AG09309 (cell line): ENCODE results near the gene SCAMP1.

Experiments
- DNase-seq: peaks from one replicate; pipeline ENCODE4 v3.0.0-alpha.2; 2010; ENCODE audit warnings: low read depth
- H3K4me3 ChIP-seq: 2 replicates; pipeline ENCODE4 v1.5.1; 2011; ENCODE audit warnings: mild to moderate bottlenecking, low read depth, low read length, moderate library complexity; ENCODE audit not compliant: control insufficient read depth
- TF ChIP-seq, protein P1 (sequence below): IDR thresholded peaks from 2 replicates; pipeline ENCODE4 v1.5.1; 2011; ENCODE audit warnings: mild to moderate bottlenecking, low read depth, low read length, inconsistent platforms; ENCODE audit not compliant: insufficient read depth, control insufficient read depth; ENCODE audit errors: missing control alignments

SCAMP1 gene

DNA sequence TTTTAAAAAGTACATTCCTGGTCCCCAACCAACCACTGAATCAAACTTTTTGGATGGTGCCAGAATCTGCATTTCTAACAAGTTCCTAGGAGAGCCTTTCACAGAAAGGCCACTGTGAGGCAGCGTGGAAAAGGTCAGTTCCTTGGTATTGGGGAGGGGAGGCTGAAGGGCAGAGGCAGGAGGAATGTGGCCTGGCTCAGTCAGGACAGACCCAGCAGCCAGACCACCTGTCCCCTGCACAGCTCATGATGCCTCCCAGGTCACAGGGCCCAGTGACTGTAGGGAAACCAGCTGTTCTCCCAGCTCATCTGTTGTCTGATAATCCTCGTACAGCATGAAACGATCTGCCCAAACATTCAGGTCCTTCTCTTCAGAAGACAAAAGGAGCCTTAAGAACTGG, 155.3 kb downstream of the SCAMP1 start:
- DNase-seq = no peak
- H3K4me3 ChIP-seq = no peak overlapping the region
- TF ChIP-seq, protein P1, sequence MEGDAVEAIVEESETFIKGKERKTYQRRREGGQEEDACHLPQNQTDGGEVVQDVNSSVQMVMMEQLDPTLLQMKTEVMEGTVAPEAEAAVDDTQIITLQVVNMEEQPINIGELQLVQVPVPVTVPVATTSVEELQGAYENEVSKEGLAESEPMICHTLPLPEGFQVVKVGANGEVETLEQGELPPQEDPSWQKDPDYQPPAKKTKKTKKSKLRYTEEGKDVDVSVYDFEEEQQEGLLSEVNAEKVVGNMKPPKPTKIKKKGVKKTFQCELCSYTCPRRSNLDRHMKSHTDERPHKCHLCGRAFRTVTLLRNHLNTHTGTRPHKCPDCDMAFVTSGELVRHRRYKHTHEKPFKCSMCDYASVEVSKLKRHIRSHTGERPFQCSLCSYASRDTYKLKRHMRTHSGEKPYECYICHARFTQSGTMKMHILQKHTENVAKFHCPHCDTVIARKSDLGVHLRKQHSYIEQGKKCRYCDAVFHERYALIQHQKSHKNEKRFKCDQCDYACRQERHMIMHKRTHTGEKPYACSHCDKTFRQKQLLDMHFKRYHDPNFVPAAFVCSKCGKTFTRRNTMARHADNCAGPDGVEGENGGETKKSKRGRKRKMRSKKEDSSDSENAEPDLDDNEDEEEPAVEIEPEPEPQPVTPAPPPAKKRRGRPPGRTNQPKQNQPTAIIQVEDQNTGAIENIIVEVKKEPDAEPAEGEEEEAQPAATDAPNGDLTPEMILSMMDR = no peak

DNA sequence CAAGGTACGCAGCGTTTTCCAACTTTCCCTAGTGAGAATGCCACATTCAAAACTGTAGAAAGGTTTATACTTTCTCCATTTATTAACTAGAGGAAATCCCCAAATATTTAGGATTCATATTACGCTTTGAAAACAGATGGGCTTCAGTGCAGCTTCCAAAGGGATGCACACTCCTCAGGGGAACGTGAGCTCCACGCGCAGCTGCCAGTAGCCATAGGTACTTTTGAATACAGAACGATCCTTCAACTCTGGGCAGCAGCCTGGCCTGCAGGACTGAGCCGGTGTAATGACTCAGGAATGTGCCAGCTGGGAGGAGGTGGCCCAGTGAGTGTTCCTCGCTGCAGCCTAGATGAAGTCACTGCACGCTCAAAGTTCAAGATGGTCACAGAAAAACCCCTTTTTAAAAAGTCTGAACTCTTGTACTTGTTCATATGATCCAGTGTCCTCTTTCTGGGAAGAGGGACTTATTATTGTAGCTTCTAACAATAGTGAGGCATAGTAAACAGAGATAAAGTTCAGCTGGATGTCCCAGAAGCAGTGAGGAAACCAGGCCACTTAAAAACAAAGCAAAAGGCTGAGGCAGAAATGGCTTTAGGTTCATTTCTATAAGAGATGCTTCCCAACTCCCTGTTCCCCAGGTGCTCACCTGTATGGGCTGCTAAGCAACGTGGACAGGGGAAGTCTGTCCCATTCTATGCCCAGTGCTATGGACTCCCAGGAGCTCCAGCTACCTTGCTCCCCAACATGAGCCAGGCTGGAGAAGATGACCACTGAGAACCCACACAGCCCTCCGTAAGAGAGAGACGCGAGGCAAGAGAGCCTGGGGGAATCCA, 158.2 kb downstream of the SCAMP1 start:
- TF ChIP-seq, protein P1 = no peak
- no peak for DNase-seq
- H3K4me3 ChIP-seq = no peak overlapping the region

DNA sequence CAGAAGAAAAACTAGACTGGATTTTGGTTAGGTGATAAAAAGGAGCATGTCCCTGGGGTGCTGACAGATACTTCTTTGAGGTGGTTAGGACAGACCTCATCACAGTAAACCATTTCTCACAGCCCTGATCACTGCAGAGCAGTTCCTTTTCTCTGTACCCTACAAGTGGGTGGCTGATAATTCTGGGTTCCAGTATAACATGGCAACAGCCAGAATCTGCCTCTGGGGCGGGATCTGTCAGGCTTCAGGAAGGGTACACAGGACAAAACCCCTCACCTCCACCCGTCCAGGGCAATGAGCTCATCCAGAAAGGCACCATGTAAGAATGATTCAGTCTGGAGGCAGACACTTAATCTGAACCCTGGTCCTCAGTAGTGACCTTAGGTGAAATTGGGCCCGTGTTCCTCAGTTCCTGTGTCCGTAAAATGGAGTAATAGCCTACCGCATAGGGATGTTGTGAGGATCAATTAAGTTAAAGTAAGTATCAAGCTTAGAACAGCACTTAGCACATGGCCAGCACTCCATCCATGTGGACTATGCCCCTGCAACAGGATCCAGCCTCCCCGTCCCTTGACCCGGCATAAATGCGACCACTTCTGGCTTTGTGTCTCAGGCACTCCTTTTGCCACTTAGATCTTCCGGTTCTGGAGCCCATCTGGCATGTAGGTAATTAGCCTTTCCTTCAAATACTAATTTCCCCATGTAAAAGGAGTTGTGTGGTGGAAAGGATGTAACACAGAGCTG, 159.0 kb downstream of the SCAMP1 start:
- no peak for DNase-seq
- TF ChIP-seq, protein P1 = no peak

DNA sequence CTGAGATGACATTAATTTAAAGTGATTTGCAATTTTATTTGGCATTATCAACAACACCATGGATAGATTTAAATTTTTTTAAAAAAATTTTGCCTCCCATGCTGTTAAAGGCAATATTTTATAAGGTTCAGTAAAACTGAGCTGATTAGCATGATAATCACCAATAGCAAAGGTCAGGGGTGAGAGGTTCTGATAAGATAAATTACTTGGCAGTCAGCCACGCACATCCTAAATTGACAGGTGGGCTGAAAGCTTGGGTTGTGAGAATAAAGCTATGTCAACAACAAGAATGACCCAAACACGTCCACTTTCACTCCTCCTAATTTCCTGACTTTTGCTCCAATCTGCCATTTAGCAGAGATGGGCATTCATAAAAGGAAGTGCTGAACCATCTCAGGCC, 161.0 kb downstream of the SCAMP1 start:
- no peak for DNase-seq
- TF ChIP-seq, protein P1 = no peak
- H3K4me3 ChIP-seq = no peak overlapping the region

More for the DNA sequence above, 159.0 kb downstream of the SCAMP1 start:
- no peak overlapping the region for H3K4me3 ChIP-seq

DNA sequence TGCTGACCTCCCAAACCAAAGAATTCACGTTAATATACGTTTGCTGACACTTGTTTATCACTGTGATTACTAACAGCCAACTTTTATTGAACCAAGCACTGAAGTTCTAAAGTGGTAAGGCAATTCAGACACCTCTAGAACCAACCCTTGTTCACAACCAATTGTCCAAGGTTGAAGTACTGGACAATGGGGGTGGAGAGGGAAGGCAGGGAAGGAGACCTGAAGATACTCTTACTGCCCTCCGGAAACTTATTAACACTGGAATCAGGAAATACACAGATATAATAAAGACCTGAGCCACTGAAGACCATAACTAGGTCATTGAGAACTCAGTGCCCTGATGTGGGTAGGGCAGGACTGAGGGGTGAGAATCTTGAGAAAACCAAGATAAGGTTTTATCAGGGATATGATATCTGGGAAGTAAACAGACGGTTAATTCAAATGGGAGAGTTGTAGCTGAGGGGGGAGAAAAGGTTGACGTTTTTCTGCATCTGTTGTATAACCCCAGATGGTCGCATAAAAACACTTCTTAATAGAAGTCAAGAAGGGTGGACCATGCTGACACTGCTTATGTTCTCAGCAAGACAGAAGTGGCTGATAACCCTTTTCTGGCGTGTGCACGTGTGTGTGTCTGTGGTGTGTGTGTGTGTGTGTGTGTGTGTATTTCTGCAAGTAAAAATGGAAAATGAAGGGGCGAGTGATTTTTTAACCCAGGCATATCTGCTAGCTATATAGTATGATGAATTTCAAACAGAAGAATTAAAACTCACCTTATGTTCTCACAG, 162.3 kb downstream of the SCAMP1 start:
- TF ChIP-seq, protein P1 = no peak

More for the DNA sequence above, 162.3 kb downstream of the SCAMP1 start:
- H3K4me3 ChIP-seq = no peak overlapping the region
- no peak for DNase-seq
